Measurements from ENCODE around the gene SHISA5.

SHISA5 gene

DNA sequence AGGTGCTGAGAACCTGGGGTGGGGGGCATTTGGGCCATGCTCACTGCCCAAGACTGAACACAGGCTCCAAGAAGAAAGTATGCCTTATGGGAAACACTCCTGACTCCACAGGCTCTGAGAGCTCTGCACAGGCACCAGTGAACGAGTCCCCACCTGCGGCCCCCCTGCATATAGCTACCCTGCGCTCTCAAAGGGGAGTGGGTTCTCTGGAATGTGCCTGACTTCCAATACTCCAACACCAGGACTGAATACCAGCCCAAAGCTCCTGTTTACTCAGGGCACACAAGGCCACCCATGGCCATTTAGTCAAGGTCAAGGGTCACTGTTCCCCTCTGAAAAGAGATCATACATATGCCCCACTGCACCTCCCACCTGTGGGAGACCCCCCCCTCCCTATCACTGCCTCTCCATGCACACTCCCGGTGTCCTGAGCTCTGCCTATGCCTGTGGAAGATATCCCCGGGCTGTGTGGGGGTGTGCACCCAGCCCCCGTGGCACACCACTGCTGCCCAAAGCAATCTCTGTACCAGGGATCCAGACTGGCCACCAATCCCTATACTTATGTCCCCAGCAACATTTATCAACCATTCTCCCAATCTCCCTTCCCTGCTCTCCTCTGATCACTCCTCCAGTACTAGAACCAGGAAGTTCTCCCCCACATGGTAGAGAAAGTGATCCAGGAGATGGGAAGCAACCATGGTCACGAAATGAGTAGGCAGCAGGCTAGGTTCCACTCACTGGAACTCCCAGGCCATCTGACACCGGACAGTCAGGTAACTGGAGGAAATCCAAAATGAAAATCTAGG, 72.5 kb downstream of the SHISA5 start:
- DNase-seq, result peak; percentile 3

DNA sequence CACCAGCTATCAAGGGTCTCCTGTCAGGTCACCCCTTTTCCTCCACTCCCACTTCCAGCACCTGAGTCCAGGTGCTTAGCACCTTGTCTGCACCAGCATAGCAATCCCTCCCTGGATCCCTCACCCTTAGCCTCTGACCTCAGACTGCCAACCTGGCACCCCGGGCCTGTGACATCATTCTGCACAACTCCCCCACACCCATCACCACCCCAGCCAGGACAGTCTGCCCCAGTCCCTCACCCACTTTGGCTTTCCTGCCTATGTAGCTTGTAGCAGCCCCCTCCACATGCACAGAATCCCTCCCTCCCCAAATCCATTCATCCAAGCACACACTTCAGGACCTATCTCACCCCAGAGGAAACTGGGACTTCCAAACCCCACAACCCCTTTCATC, 73.3 kb downstream of the SHISA5 start:
- DNase-seq, result peak; percentile 1

GRCh38 chr3:48429960-48430707, 73.8 kb downstream of the SHISA5 start, which contains the start of gene PLXNB1:
PLXNB1 (minus strand) TSS chr3:48430086; CDS start chr3:48424611, 5,475 bp downstream.
- DNase-seq, result no peak

GRCh38 chr3:48429317-48429959, 74.5 kb downstream of the SHISA5 start:
- DNase-seq, result peak; percentile 87

DNA sequence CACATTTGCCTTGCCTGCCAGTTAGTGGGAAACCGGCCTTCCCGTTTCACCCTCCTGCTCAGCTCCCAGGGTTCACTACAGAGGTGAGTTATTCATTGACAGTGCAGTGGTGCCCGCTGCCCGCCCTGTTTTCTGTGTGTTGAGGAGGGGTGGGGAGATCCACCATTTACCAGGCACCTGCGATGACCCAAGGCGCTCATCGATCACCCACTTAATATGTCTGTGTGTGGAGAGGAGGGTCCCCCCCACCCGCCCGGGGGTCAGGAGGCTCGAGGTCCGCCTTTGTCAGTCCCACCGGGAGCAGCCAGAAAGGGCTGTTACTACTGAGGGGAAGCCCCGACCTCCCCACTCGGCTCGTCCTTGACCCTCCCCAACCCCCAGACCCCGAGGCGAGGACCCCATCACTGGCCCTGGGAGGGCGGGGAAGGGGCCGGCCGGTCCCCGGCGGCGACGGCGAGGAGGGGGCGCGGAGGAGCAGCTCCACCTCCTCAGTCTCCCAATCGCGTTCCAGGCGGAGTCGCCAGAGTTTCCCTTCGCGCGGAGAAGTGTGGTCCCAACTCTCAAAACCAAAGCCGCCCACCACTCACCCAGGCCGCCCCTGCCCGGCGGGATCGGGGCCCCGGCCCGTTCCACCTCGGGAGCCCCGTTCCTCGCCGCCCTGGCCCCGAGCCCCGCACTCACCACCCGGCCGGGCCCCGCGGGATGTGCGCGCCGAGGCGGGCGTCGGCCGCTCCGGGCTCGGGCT, 75.2 kb downstream of the SHISA5 start:
- DNase-seq, result peak; percentile 84

GRCh38 chr3:48428088-48428571, 75.8 kb downstream of the SHISA5 start:
- DNase-seq, result peak; percentile 41

DNA sequence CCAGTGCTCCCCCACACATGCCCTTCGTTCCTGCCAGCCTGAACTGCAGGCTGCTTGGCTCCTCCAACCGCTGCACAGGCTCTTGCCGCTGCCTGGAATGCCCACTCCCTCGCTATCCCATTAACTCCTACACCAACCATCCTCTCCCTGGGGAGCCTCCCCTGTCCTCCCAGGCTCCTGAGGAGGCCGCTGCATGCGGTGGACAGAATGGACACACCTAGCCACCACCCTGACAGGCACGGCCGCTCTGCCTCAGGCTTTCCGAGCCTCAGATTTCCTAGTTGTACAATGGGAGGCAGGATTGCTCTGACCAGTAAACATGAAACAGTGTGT, 76.4 kb downstream of the SHISA5 start:
- DNase-seq, result peak; percentile 55

GRCh38 chr3:48426944-48427629, 76.9 kb downstream of the SHISA5 start:
- DNase-seq, result peak; percentile 53

GRCh38 chr3:48426401-48426909, 77.5 kb downstream of the SHISA5 start:
- DNase-seq, result no peak

DNA sequence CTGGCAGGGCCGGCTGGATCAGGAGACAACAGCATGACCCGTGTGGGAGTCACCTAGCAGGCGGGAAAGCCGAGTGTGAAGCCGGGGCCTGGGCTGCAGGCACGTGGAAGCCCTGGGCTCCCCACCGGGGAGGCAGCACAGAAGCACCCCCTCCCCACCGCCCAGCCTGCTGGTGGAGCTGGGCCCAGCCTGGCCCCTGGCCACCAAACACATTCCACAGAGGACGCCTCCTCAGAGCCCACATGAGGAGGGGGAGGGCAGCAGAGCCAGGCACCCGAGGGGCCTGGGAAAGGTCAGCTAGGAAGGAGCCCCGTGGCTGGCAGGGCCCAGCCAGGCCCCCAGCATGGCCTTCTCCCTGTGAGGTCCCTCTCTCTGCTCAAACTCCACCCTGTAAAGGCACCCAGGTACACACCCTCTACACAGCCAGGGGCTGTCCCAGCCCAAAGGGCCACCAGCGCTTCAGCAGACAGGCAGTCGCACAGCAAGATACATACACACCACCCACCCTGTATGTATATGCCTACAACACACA, 78.6 kb downstream of the SHISA5 start:
- peak; percentile 38 for DNase-seq

DNA sequence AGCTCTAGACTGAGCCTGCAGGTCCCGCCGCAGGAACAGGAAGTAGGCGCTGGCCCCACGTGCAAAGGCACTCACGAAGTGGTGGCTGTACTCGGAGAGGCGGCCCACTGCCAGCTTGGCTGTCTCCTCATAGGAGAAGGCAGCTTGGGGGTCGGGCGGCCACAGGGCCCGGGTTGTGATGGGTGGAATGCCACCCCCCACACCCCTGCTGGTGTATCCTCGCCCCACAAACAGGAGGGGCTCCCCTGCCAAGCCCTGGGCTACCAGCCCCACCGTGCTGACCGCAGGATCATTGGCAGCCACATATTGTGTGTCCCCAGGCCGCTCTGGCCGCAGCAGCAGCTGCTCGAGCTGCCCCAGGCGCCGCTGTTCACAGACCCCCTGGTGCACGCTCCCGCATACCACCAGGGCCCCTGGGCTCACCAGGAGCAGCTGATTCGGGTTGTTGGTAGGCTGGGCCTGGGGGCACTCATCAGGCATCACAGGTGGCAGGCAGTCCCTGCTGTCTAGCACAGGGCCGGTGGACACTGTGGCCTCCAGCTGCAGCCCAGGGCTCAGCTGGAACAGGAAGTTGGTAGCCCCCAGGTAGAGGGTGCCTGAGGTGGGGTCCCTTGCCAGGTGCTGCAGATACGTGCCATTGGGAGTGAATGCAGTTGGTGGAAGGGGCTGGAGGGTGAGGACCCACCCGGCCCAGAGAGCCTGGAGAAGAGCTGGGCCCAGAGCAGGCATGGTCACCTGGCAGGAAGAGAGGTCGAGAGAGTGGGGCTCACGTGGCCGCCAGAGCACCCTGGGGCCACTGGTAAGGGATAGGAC, 79.9 kb downstream of the SHISA5 start:
- DNase-seq, result no peak

DNA sequence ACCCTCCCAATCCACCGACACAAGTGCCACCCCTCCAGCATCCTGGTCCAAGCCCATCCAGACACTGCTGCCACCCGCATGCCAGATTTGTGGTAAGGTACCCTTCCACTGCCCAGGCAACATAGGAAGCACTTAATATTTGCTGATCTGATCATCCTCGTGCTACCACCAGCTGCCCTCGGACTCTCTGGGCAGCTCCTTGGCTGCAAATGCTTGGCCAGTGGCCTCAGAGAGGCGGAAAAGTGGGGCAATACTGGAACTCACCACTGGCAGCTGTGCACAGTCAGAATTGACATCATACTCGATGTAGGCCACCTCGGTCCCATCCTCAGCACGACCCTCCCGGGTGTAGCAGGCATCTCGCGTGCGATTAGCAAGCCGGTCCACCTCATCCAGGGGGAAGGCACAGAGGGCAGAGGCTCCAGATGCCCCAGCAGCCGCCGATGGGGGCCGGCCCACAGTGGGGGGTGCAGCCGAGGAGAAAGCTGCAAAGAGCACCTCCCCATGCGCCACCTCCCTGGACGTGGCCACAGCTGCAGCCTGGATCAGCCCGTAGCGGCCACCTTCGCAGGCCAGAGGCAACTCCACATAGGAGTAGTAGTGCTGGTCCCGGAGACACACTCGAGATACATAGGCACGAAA, 80.6 kb downstream of the SHISA5 start:
- DNase-seq, result no peak

GRCh38 chr3:48422681-48423080, 81.3 kb downstream of the SHISA5 start:
- DNase-seq, result no peak

DNA sequence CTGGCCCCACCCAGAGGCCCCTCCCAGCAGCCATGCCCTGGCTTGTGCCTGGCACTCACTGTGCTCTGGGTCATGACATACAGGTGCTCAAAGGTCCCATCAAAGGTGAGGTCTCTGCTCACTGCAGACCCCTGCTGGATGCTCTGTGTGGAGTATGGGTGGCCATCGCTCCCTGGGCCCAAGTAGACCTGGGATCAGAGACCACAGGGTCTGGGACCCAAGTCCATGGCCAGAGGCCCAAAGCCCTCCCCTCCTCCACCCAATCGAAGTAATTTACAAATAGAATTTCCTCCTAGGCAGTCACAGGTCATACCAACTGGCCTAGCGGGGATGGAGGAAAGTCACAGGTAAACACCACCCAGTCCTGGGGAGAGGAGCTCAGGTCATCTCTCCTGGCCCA, 81.7 kb downstream of the SHISA5 start:
- no peak for DNase-seq

DNA sequence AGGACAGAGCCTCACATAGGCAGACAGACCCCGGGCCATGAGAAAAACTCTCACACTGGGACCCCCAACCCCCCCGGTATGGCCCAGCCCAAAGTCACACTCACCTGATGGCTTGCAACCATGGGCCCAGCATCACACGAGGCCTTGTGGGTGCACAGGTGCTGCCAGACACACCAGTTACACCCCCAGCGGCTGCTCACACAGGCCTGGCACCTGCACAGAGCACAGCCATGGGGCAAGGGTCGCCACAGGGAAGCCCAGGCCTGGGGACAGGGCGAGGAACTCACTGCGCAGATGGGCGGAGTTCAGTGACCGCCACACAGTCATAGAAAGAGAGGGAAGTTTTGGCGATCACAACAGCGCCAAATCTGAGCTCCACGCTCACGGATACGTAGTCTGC, 83.4 kb downstream of the SHISA5 start:
- DNase-seq, result no peak

DNA sequence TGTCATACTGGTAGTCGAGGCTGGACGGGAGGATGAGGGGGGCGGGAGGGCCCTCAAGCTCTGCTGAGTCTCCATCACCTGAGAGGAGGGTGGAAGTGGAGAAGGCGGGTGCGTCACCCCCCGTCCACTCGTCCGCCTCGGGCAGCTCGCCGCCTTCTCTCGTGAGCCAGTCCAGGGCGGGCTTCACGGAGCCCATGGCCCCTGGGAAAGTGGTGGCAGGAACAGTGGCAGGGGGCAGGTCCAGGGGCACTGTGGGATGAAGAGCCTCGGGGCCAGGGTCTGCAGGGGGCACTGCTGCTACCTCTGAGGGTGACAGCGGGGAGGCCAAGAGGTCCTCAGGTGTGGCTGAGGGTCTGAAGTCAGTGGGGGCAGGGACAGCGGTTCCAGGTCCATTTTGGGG, 84.4 kb downstream of the SHISA5 start:
- no peak for DNase-seq

GRCh38 chr3:48419149-48419548, 84.8 kb downstream of the SHISA5 start:
- DNase-seq, result no peak

DNA sequence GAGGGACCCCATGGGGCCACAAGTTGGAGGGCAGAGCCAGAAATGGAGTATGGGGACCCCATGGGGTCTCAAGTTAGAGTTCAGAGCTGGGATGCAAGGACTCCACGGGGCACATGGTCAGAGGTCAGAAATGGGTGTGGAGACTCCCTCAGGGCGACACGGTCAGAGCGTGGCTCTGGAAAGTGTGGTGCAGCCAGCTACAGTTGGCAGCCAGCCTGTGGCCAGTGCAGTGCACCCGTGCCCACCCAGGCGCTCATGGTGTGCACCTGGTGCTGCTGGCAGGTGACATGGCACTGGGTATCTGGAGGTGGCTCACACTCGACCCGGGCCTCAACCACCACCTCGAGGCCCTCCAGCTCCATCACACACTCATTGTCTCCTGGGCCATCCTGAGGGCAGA, 85.3 kb downstream of the SHISA5 start:
- no peak for DNase-seq

DNA sequence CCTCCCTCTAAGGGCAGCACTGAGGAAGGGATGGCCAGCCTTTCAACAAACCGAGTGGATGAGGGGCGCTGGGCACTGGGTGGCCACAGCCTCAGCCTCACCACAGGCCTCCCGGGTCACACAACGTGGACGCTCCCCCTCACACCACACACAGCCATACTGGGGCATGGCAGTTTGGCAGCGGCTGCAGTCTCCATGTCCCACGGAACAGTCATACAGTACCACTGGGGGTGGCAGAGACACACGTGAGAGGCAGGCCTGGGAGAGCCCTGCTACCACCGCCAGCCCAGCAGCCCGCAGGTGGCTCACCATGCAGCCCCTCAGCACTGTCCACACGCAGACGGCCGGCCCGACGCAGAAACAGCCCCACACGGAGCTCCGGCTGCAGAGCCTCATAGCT, 85.8 kb downstream of the SHISA5 start:
- DNase-seq, result no peak
